K562 (cell line): Measurements from ENCODE around the gene AFF1. TPM values are rescaled to one million over a fixed set of nuclear protein-coding genes. Genes with fewer than 3 reads are reported as not detected.

Experiments used
- ATAC-seq: fragments of 200-7000 bp; cut with Tn5 transposase; 3 replicates; pipeline ENCODE4 v1.9.1; 2020; ENCODE audit warnings: moderate library complexity
- BruUV-seq: library from RNA; stranded (reverse); fragments of 400-500 nt; replicated peaks from 2 replicates; lab custom pipeline; 2021; lab: Mats Ljungman, UMichigan
- CTCF ChIA-PET: fragments of 300-600 bp; formaldehyde crosslinking; extraction: SDS; loops from one replicate; lab custom pipeline; 2021; ENCODE audit warnings: low intra/inter-chr PET ratio; lab: Yijun Ruan, JAX
- POLR2A ChIA-PET: fragments of 300-600, 350-650 bp; sonication (Branson Sonifier 250); formaldehyde crosslinking; extraction: SDS; loops from one replicate; lab custom pipeline; 2021; ENCODE audit warnings: antibody characterized with exemption, inconsistent platforms; lab: Yijun Ruan, JAX
- DNase-seq, 4 experiments: peaks; one replicate each; pipeline versions ENCODE4 v3.0.0 to v3.0.0-alpha.2; 2011 to 2018; ENCODE audit warnings: low spot score in 3 of 4, mixed read lengths in 3 of 4; ENCODE audit errors: extremely low read depth in 1 of 4
- FAIRE-seq: peaks from 2 replicates; lab custom pipeline; 2011; peaks lifted over from hg19 to GRCh38; lab: Jason Lieb, UNC
- H2AFZ ChIP-seq: 2 replicates; pipeline ENCODE4 v1.6.0; 2011; ENCODE audit warnings: low read depth, low read length, control low read depth, inconsistent platforms
- H3K27ac ChIP-seq: fragments of 200-600 bp; 3 replicates; pipeline ENCODE4 v1.8.0; 2011; ENCODE audit warnings: low read depth, mild to moderate bottlenecking, control low read depth, inconsistent platforms, low read length, moderate library complexity, mixed read lengths; ENCODE audit errors: extremely low read depth
- H3K27me3 ChIP-seq, 2 experiments: fragments of 300-600 bp in 1 of 2; 2 replicates in 1 of 2; 3 replicates in 1 of 2; pipeline versions ENCODE4 v1.6.0 to v1.8.0; 2011; ENCODE audit warnings: inconsistent platforms in 2 of 2, low read length in 2 of 2, mild to moderate bottlenecking in 1 of 2, mixed read lengths in 1 of 2, moderate library complexity in 1 of 2; ENCODE audit not compliant: control insufficient read depth in 2 of 2, insufficient read depth in 2 of 2
- H3K36me3 ChIP-seq: fragments of 300-600 bp; 3 replicates; pipeline ENCODE4 v1.8.0; 2011; ENCODE audit warnings: mild to moderate bottlenecking, low read length, inconsistent platforms; ENCODE audit not compliant: control insufficient read depth, insufficient read depth
- H3K4me1 ChIP-seq, 2 experiments: fragments of 200-600 bp in 1 of 2; replicated peaks in 1 of 2; 2 replicates in 1 of 2; 3 replicates in 1 of 2; pipeline versions ENCODE4 v1.5.1 to v1.8.0; 2011; ENCODE audit warnings: inconsistent platforms in 2 of 2, low read length in 2 of 2, mild to moderate bottlenecking in 1 of 2, mixed read lengths in 1 of 2, moderate library complexity in 1 of 2; ENCODE audit not compliant: control insufficient read depth in 2 of 2, insufficient read depth in 2 of 2
- H3K4me2 ChIP-seq: 2 replicates; pipeline ENCODE4 v1.6.1; 2011; ENCODE audit warnings: low read length, control low read depth, inconsistent platforms, mixed read lengths; ENCODE audit not compliant: insufficient read depth
- H3K4me3 ChIP-seq: fragments of 200-600 bp; sonication (generic), shearing (Covaris generic); 2 replicates; pipeline ENCODE4 v1.5.1; 2016; ENCODE audit warnings: control low read depth, inconsistent platforms
- H3K79me2 ChIP-seq: fragments of 200-600 bp; 3 replicates; pipeline ENCODE4 v1.8.0; 2011; ENCODE audit warnings: low read length, inconsistent platforms; ENCODE audit not compliant: control insufficient read depth, insufficient read depth
- H3K9ac ChIP-seq, 2 experiments: 2 replicates each; pipeline versions ENCODE4 v1.6.0 to v1.6.1; 2011; ENCODE audit warnings: low read depth in 2 of 2, low read length in 2 of 2, control low read depth in 1 of 2, inconsistent platforms in 1 of 2, mild to moderate bottlenecking in 1 of 2, mixed read lengths in 1 of 2; ENCODE audit not compliant: insufficient read depth in 1 of 2
- H3K9me1 ChIP-seq: one replicate; pipeline ENCODE4 v1.6.0; 2011; ENCODE audit warnings: inconsistent platforms, mild to moderate bottlenecking, low read length, moderate library complexity; ENCODE audit not compliant: control insufficient read depth, insufficient read depth
- H3K9me3 ChIP-seq: replicated peaks from 2 replicates; pipeline ENCODE4 v1.5.1; 2011; ENCODE audit warnings: low read depth, low read length, inconsistent platforms; ENCODE audit not compliant: control insufficient read depth, insufficient read depth
- H4K20me1 ChIP-seq: replicated peaks from 2 replicates; pipeline ENCODE4 v1.6.1; 2011; ENCODE audit warnings: low read length, inconsistent platforms, mixed read lengths; ENCODE audit not compliant: control insufficient read depth, insufficient read depth
- CREB1 ChIP-seq, 2 experiments: sonication (generic) in 1 of 2; formaldehyde crosslinking in 1 of 2; IDR thresholded peaks; 2 replicates each; pipeline versions ENCODE4 v1.6.1 to v1.8.0; 2012 to 2022; ENCODE audit warnings: inconsistent platforms in 1 of 2, mild to moderate bottlenecking in 1 of 2, missing genetic modification reagents in 1 of 2, moderate library complexity in 1 of 2
- CXXC5 ChIP-seq: fragments of 250-450 bp; sonication (Bioruptor Pico); IDR thresholded peaks from 2 replicates; pipeline ENCODE4 v1.8.0; 2022; ENCODE audit warnings: inconsistent platforms, mild to moderate bottlenecking, moderate library complexity
- ELF1 ChIP-seq: fragments of 200-800 bp; sonication (Bioruptor generic); IDR thresholded peaks from 2 replicates; pipeline ENCODE4 v1.6.1; 2016; ENCODE audit warnings: missing genetic modification characterization, missing compliant biosample characterization
- EZH2 ChIP-seq: IDR thresholded peaks from 2 replicates; pipeline ENCODE4 v1.6.1; 2012; ENCODE audit warnings: low read depth, mild to moderate bottlenecking, inconsistent platforms, low read length, borderline replicate concordance
- FOXP4 ChIP-seq: sonication (generic); formaldehyde crosslinking; IDR thresholded peaks from 2 replicates; pipeline ENCODE4 v1.8.0; 2022; ENCODE audit warnings: mild to moderate bottlenecking, missing genetic modification reagents, borderline replicate concordance
- MECOM ChIP-seq: fragments of 250-450 bp; sonication (Bioruptor Pico); IDR thresholded peaks from 2 replicates; pipeline ENCODE4 v1.8.0; 2022; ENCODE audit warnings: inconsistent platforms
- TOE1 ChIP-seq, 2 experiments: fragments of 450-650 bp in 1 of 2; sonication (generic) in 1 of 2; formaldehyde crosslinking in 1 of 2; IDR thresholded peaks; 2 replicates each; pipeline versions ENCODE4 v1.7.1 to v1.8.0; 2016 to 2022; ENCODE audit warnings: borderline replicate concordance in 2 of 2, mild to moderate bottlenecking in 2 of 2, antibody characterized with exemption in 1 of 2, inconsistent platforms in 1 of 2, low read depth in 1 of 2, missing genetic modification reagents in 1 of 2, moderate library complexity in 1 of 2
- WGBS: fragments of 100-300 bp; shearing (Covaris generic); methylation state at CpG from one replicate; pipeline ENCODE4 v1.1.6; 2016; ENCODE audit warnings: low coverage, mixed read lengths; ENCODE audit not compliant: insufficient coverage; ENCODE audit errors: missing lambda C conversion rate; 5-methylcytosine and 5-hydroxymethylcytosine counted together
- in situ Hi-C: fragments of 300-500 bp; cut with MboI; formaldehyde crosslinking; loops from 4 replicates; pipeline ENCODE4 v1.15.0; 2018; ENCODE audit warnings: inconsistent platforms, mixed read lengths
- intact Hi-C: fragments of 100-400 bp; cut with micrococcal nuclease; formaldehyde crosslinking; loops from 2 replicates; pipeline ENCODE4 v1.14.2; 2022
- polyA plus RNA-seq, 8 experiments: library from polyadenylated mRNA; depleted of rRNA in 4 of 8; stranded (reverse) in 5 of 8; unstranded in 3 of 8; fragments of >200 nt; fragmentation: Nextera tagmentation in 2 of 8; fragmentation: Illumina TruSeq in 1 of 8; extraction: Ambion mirVana in 2 of 8; extraction: Trizol in 1 of 8; gene quantifications; 2 replicates each; pipeline versions ENCODE4 v1.2.1 to v1.2.3, GENCODE V29; 2011 to 2014; ENCODE audit warnings: inconsistent platforms in 1 of 8, missing spikeins in 1 of 8
- total RNA-seq, 7 experiments: library from RNA; depleted of rRNA in 6 of 7; stranded (reverse); fragments of >200 nt in 6 of 7; fragmentation: Illumina TruSeq in 2 of 7; extraction: Trizol in 2 of 7; gene quantifications; 2 replicates each; pipeline versions ENCODE4 v1.2.1 to v1.2.3, GENCODE V29; 2011 to 2021; ENCODE audit warnings: low replicate concordance in 1 of 7

AFF1 gene
- total and polyA plus RNA-seq, 9 of the 15 experiments (the other 6 are each of a cell fraction or from before 2014, with no cell fraction given) = 4.1 to 47.5 (median 17.2) TPM

- TF ChIP-seq CREB1 (IDR thresholded peaks at IDR 0.05) = no peak
- TF ChIP-seq CREB1 (CRISPR knock-in tag; IDR thresholded peaks at IDR 0.05) = no peak
- 0 out of 2 replicates have a peak, but pooled peaks have one; percentile 23 for TF ChIP-seq CXXC5 (CRISPR knock-in tag)
- TF ChIP-seq EZH2 = no peak
- peak; percentile 96 for TF ChIP-seq TOE1 (IDR thresholded peaks at IDR 0.05; ENCODE audit: borderline replicate concordance)
- TF ChIP-seq TOE1 (CRISPR knock-in tag; IDR thresholded peaks at IDR 0.05; ENCODE audit: borderline replicate concordance, low read depth) = no peak
- TF ChIP-seq MECOM (CRISPR knock-in tag) = peak; percentile 37; the same call in 1 of the 2 replicates
- TF ChIP-seq, all 486 proteins: peak for 14
Observed at GRCh38 chr4:87014284-87014782, 79.5 kb downstream of the AFF1 start (continued).

DNA sequence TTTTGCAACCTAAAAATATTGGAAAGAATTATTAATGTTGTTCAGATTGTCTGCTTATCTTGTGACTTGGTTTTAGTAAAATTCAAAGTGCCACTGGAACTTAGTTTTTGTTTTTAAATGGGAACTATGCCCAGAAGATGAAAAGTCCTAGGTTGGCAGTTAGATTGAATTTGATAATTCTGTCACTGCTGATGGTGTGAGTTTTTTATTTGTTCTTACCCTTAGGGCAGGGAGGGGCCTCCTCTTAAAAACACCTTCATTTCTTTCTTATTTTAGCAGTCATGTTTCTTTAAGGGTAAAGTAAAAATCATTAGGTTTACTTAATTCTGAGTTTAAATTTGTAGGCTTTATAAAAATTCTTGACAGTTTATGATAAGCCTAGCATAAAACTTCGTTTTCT is 80.6 kb downstream of the AFF1 start:
- Histone ChIP-seq H3K4me2 (peak overlapping the region; percentile 66), H2AFZ (no peak overlapping the region), H3K27me3 (no peaks in the 10 kb centered on the region), H3K4me1 (peaks cover 46 to 81% of the 10 kb centered on the region in 2 experiments), H3K4me3 (no peak overlapping the region), H3K79me2 (peaks cover 97% of the 10 kb centered on the region), H3K36me3 (no peaks in the 10 kb centered on the region), H3K9ac (peak overlapping the region in 1 of 2 experiments; percentile 53; a peak in 2 of 4 replicates), H3K9me3 (no peaks in the 10 kb centered on the region), H4K20me1 (no peaks in the 10 kb centered on the region; the same call in 1 of the 2 replicates), H3K9me1 (no peaks in the 10 kb centered on the region), H3K27ac (peak overlapping the region; percentile 68; the same call in 2 of the 3 replicates)
- DNase-seq = no peak
- no peak for FAIRE-seq
- POLR2A ChIA-PET = interaction anchor here (1.2 to 2.7 kb wide), 2 partner anchors 9 to 17 kb away, joined by 3 to 10 read pairs; no protein-coding TSS in a partner anchor
- no TSS peak for BruUV-seq
- no peak for TF ChIP-seq FOXP4 (CRISPR knock-in tag)
- TF ChIP-seq ELF1 (tag) = 0 out of 2 replicates have a peak, but pooled peaks have one; percentile 24
- intact Hi-C loops = no loop called here
- no peak for ATAC-seq
- WGBS = 0% methylated on average over 1 of the region's 1 CpG
- CTCF ChIA-PET = no interaction called here
- in situ Hi-C loops = no loop called here
